ENCODE measurements around the gene TRPM2. TPM values are rescaled to one million over a fixed set of nuclear protein-coding genes. Genes with fewer than 3 reads are reported as not detected.

Gene TRPM2
- total and polyA plus RNA-seq, 2 of the 8 experiments (the other 6 are each of a cell fraction or from before 2014, with no cell fraction given): 0.27 to 0.28 TPM

DNA sequence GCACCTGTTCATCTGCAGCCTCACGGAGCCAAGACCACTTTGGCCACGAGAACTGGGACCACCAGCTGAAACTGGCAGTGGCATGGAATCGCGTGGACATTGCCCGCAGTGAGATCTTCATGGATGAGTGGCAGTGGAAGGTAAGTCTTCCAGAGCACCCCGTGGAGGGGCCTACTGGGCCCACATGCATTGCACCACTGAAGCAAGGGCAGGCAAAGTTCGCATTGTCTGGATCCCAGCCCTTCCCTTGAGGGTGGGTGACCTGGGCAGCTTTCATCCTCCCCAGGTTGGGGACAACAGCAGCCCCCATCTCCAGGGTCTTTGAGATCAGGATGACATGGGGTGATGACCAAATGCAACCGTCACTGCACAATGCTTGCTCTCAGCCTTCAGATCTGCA lies 37.5 kb downstream of the TRPM2 start:
- no peak overlapping the region for H3K4me3 ChIP-seq (ENCODE audit: extremely low read depth in 1 of 4, insufficient read depth in 2 of 4, low read depth in 3 of 4, low read length in 4 of 4)
- H3K79me1 ChIP-seq (ENCODE audit: low read depth, low read length): no peaks in the 10 kb centered on the region
- no peak overlapping the region for H3K4ac ChIP-seq (replicated peaks; ENCODE audit: insufficient read length, low read depth, low read length)
- FAIRE-seq: no peak
- 89% methylated on average over 8 of the region's 8 CpGs; no CpG with 5 or more reads in 1 of the 2 experiments for WGBS, 2 experiments (ENCODE audit: extremely low coverage in 1 of 2, insufficient coverage in 1 of 2, insufficient read length in 1 of 2, insufficient replicate concordance in 2 of 2, low coverage in 1 of 2, low lambda C conversion rate in 2 of 2, missing lambda C conversion rate in 1 of 2)
- CTCF ChIA-PET (ENCODE audit: partially characterized antibody): interaction anchor here (0.5 to 1.3 kb wide), 6 partner anchors 10 to 1658 kb away, joined by 3 to 4 read pairs (median 3); no protein-coding TSS in a partner anchor
- no peak for TF ChIP-seq KDM1A (IDR thresholded peaks at IDR 0.05; ENCODE audit: borderline replicate concordance, low read length)
- TF ChIP-seq CBX5 (IDR thresholded peaks at IDR 0.05; ENCODE audit: low read depth, low read length): no peak
- TF ChIP-seq, protein P1, sequence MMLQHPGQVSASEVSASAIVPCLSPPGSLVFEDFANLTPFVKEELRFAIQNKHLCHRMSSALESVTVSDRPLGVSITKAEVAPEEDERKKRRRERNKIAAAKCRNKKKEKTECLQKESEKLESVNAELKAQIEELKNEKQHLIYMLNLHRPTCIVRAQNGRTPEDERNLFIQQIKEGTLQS (IDR thresholded peaks at IDR 0.05; ENCODE audit: insufficient read depth, low read depth, low read length): no peak
- TF ChIP-seq TAF7 (optimal IDR thresholded peaks at IDR 0.05; ENCODE audit: borderline replicate concordance, low read depth, low read length): no peak
- no peak for TF ChIP-seq TEAD4 (IDR thresholded peaks at IDR 0.05; ENCODE audit: low read depth, low read length)
- TF ChIP-seq MAFK (IDR thresholded peaks at IDR 0.05; ENCODE audit: low read depth, low read length): no peak
- TF ChIP-seq BRCA1 (IDR thresholded peaks at IDR 0.05; ENCODE audit: low read depth, low read length): no peak
- no peak for TF ChIP-seq GTF2F1 (IDR thresholded peaks at IDR 0.05; ENCODE audit: borderline replicate concordance, low read depth, low read length)
- no peak for TF ChIP-seq SAP30 (IDR thresholded peaks at IDR 0.05; ENCODE audit: insufficient read depth, insufficient replicate concordance, low read length)
- TF ChIP-seq EZH2 (IDR thresholded peaks at IDR 0.05; ENCODE audit: low read depth, low read length, severe bottlenecking): no peak
- no peak for TF ChIP-seq JUND (IDR thresholded peaks at IDR 0.05; ENCODE audit: low read length)
- H3K4me1 ChIP-seq (replicated peaks in 1 of 4; ENCODE audit: control insufficient read depth in 3 of 4, insufficient read depth in 4 of 4, low read length in 3 of 4): no peaks in the 10 kb centered on the region
- no peak overlapping the region for H2AK5ac ChIP-seq (ENCODE audit: low read depth, low read length)
- H3K56ac ChIP-seq (replicated peaks; ENCODE audit: insufficient read length, low read depth, low read length): no peak overlapping the region
- H3K36me3 ChIP-seq (ENCODE audit: control insufficient read depth in 2 of 4, insufficient read depth in 4 of 4, low read length in 3 of 4): no peaks in the 10 kb centered on the region
- H3K27me3 ChIP-seq (replicated peaks in 1 of 4; ENCODE audit: control insufficient read depth in 3 of 4, extremely low read depth in 1 of 4, insufficient read depth in 3 of 4, low read length in 3 of 4): no peaks in the 10 kb centered on the region
- no peak overlapping the region for H3K27ac ChIP-seq (ENCODE audit: low read depth, low read length)
- peaks cover 10 to 14% of the 10 kb centered on the region in 2 experiments for H3K9me3 ChIP-seq (ENCODE audit: insufficient read depth in 2 of 2, low read depth in 1 of 2, low read length in 1 of 2)
- H4K91ac ChIP-seq (replicated peaks; ENCODE audit: insufficient read length, low read length): no peak overlapping the region
- H2BK20ac ChIP-seq (ENCODE audit: low read length): no peak overlapping the region
- no peak overlapping the region for H3K18ac ChIP-seq (ENCODE audit: extremely low read depth, low read length)
- H2BK12ac ChIP-seq (ENCODE audit: low read depth, low read length): no peak overlapping the region
- no peak overlapping the region for H2BK5ac ChIP-seq (ENCODE audit: low read depth, low read length)
- POLR2A ChIA-PET (ENCODE audit: partially characterized antibody): no interaction called here
- no peak for DNase-seq (ENCODE audit: low read depth in 1 of 2, low spot score in 2 of 2)
- no peak overlapping the region for H3K14ac ChIP-seq (ENCODE audit: insufficient read length)
- H3K23me2 ChIP-seq (ENCODE audit: low read depth, low read length): no peaks in the 10 kb centered on the region; the same call in 1 of the 2 replicates
- H4K8ac ChIP-seq (ENCODE audit: extremely low read depth, insufficient read depth, low read length): no peak overlapping the region
- H3K4me2 ChIP-seq (ENCODE audit: insufficient read depth in 1 of 2, low read depth in 2 of 2, low read length in 2 of 2): no peak overlapping the region
- no peak overlapping the region for H4K5ac ChIP-seq (ENCODE audit: insufficient read length, low read depth, low read length)
- H3K79me2 ChIP-seq (ENCODE audit: control insufficient read depth in 1 of 2, insufficient read depth in 2 of 2, low read length in 2 of 2): no peaks in the 10 kb centered on the region
- no peaks in the 10 kb centered on the region for H4K20me1 ChIP-seq (replicated peaks in 1 of 2; ENCODE audit: control insufficient read depth in 1 of 2, insufficient read depth in 2 of 2, low read length in 2 of 2)
- no peak overlapping the region for H2BK15ac ChIP-seq (ENCODE audit: low read length)
- H3K23ac ChIP-seq (ENCODE audit: insufficient read length): no peak overlapping the region
- no peak overlapping the region for H3K9ac ChIP-seq (replicated peaks in 1 of 4; ENCODE audit: extremely low read depth in 1 of 4, low read depth in 3 of 4, low read length in 3 of 4)
- no peak overlapping the region for H2AFZ ChIP-seq (ENCODE audit: low read length)
- no peak overlapping the region for H2BK120ac ChIP-seq (replicated peaks; ENCODE audit: low read depth, low read length)

All from H1 (cell line).